GM10266 (cell line): ENCODE data around the gene APBB1IP.
"Not testable (repeated sequence)": the region's sequence is repeated elsewhere in the genome, so short reads cannot be mapped to it uniquely, and the experiment has no call there.

Experiments used
- DNase-seq: peaks from one replicate; pipeline ENCODE4 v3.0.0; 2012; ENCODE audit errors: extremely low spot score
- CTCF ChIP-seq: IDR thresholded peaks from 2 replicates; pipeline ENCODE4 v1.5.1; 2012; ENCODE audit warnings: mild to moderate bottlenecking, low read depth; ENCODE audit not compliant: control insufficient read depth, insufficient read depth; ENCODE audit errors: missing control alignments

Gene APBB1IP

GRCh38 chr10:26557641-26558014 lies 119.5 kb downstream of the APBB1IP start:
- no peak for DNase-seq
- no peak for TF ChIP-seq CTCF

- no peak for DNase-seq
- TF ChIP-seq CTCF = no peak
Measured at GRCh38 chr10:26566525-26567350, 128.6 kb downstream of the APBB1IP start.

- TF ChIP-seq CTCF = no peak
- DNase-seq = no peak
Measured at GRCh38 chr10:26567351-26567721, 129.2 kb downstream of the APBB1IP start.

- TF ChIP-seq CTCF = no peak
- DNase-seq = no peak
Measured at GRCh38 chr10:26571655-26572054, 133.5 kb downstream of the APBB1IP start.

- no peak for DNase-seq
- no peak for TF ChIP-seq CTCF
Measured at GRCh38 chr10:26573674-26574073, 135.5 kb downstream of the APBB1IP start.

- TF ChIP-seq CTCF = no peak
- DNase-seq = no peak
Measured at GRCh38 chr10:26574783-26575182, 136.6 kb downstream of the APBB1IP start.

GRCh38 chr10:26578371-26578770 lies 140.2 kb downstream of the APBB1IP start:
- not testable (repeated sequence) for DNase-seq
